OCI-LY7 (cell line): ENCODE results near the gene OAT. TPM values are rescaled to one million over a fixed set of nuclear protein-coding genes. Genes with fewer than 3 reads are reported as not detected.

Experiments used
- BruUV-seq: library from RNA; stranded (reverse); fragments of 400-500 nt; replicated peaks from 2 replicates; lab custom pipeline; 2021; lab: Mats Ljungman, UMichigan
- CTCF ChIA-PET: fragments of 300-600 bp; sonication (Branson Sonifier 250); formaldehyde crosslinking; loops from one replicate; lab custom pipeline; 2022; ENCODE audit warnings: antibody characterized with exemption; ENCODE audit not compliant: unreplicated experiment; lab: Charles Lee
- POLR2A ChIA-PET: fragments of 300-600 bp; sonication (Branson Sonifier 250); formaldehyde crosslinking; loops from one replicate; lab custom pipeline; 2022; ENCODE audit warnings: antibody characterized with exemption; lab: Charles Lee
- DNase-seq: peaks from one replicate; pipeline ENCODE4 v3.0.0-alpha.2; 2015; ENCODE audit warnings: low spot score
- H2AFZ ChIP-seq: fragments of 200-600 bp; sonication (generic), shearing (Covaris generic); 2 replicates; pipeline ENCODE4 v1.6.1; 2014; ENCODE audit warnings: mild to moderate bottlenecking, antibody characterized with exemption, low read length, moderate library complexity
- H3K27ac ChIP-seq: fragments of 200-600 bp; sonication (generic); 2 replicates; pipeline ENCODE4 v1.5.1; 2014; ENCODE audit warnings: mixed run types, low read depth, mild to moderate bottlenecking, moderate library complexity, low read length, inconsistent platforms; ENCODE audit not compliant: poor library complexity, severe bottlenecking
- H3K36me3 ChIP-seq: fragments of 200-600 bp; sonication (generic); 2 replicates; pipeline ENCODE4 v1.6.1; 2014; ENCODE audit warnings: mild to moderate bottlenecking, antibody characterized with exemption, low read length, moderate library complexity, mixed read lengths; ENCODE audit not compliant: insufficient read depth
- H3K4me1 ChIP-seq: fragments of 200-600 bp; sonication (generic); 2 replicates; pipeline ENCODE4 v1.5.1; 2014; ENCODE audit warnings: mild to moderate bottlenecking, low read length; ENCODE audit not compliant: insufficient read depth, poor library complexity, severe bottlenecking
- H3K4me2 ChIP-seq: fragments of 200-600 bp; sonication (generic); 2 replicates; pipeline ENCODE4 v1.6.1; 2014; ENCODE audit warnings: mild to moderate bottlenecking, low read length
- H3K4me3 ChIP-seq: fragments of 200-600 bp; sonication (generic); 2 replicates; pipeline ENCODE4 v1.5.1; 2014; ENCODE audit warnings: mild to moderate bottlenecking, low read depth, low read length; ENCODE audit not compliant: poor library complexity, severe bottlenecking
- H3K79me2 ChIP-seq: fragments of 200-600 bp; sonication (generic); 2 replicates; pipeline ENCODE4 v1.6.1; 2016; ENCODE audit warnings: low read depth, mild to moderate bottlenecking, low read length, moderate library complexity, mixed read lengths; ENCODE audit not compliant: insufficient read depth
- H3K9me2 ChIP-seq: fragments of 200-600 bp; sonication (generic); 2 replicates; pipeline ENCODE4 v1.6.1; 2016; ENCODE audit warnings: mild to moderate bottlenecking, low read length, mixed read lengths; ENCODE audit not compliant: insufficient read depth
- H3K9me3 ChIP-seq: fragments of 200-600 bp; sonication (generic); 2 replicates; pipeline ENCODE4 v1.6.1; 2014; ENCODE audit warnings: mild to moderate bottlenecking, mixed run types, low read length, mixed read lengths
- H4K20me1 ChIP-seq: fragments of 200-600 bp; sonication (generic); 2 replicates; pipeline ENCODE4 v1.6.1; 2014; ENCODE audit warnings: mild to moderate bottlenecking, antibody characterized with exemption, low read length, moderate library complexity, mixed read lengths; ENCODE audit not compliant: insufficient read depth
- CTCF ChIP-seq: fragments of 200-600 bp; sonication (generic); conservative IDR thresholded peaks from 2 replicates; pipeline ENCODE4 v1.5.1; 2014; ENCODE audit warnings: mild to moderate bottlenecking, antibody characterized with exemption, low read length, moderate library complexity, mixed read lengths
- EZH2phosphoT487 ChIP-seq: fragments of 200-600 bp; sonication (generic); IDR thresholded peaks from 2 replicates; pipeline ENCODE4 v1.6.1; 2018; ENCODE audit warnings: low read depth, borderline replicate concordance, mild to moderate bottlenecking, mixed run types, antibody characterized with exemption, low read length, moderate library complexity, mixed read lengths
- intact Hi-C: fragments of 100-400 bp; cut with micrococcal nuclease; formaldehyde crosslinking; loops from one replicate; pipeline ENCODE4 v1.10.0; 2022; ENCODE audit not compliant: unreplicated experiment
- total RNA-seq, 2 experiments: library from RNA; depleted of rRNA in 1 of 2; stranded (reverse); fragments of >200 nt in 1 of 2; shearing (Covaris generic) in 1 of 2; gene quantifications; 2 replicates each; pipeline ENCODE4 v1.2.3, GENCODE V29; 2014 to 2022

OAT gene
- total RNA-seq, 2 experiments from 2014 or later: 13.5 to 27.1 TPM

GRCh38 chr10:124362568-124362967 lies 56.2 kb downstream of the OAT start:
- no peak for TF ChIP-seq CTCF
- TF ChIP-seq EZH2phosphoT487: no peak
- Histone ChIP-seq H4K20me1 (no peaks in the 10 kb centered on the region), H3K36me3 (no peaks in the 10 kb centered on the region), H3K4me1 (no peaks in the 10 kb centered on the region), H3K4me2 (no peak overlapping the region), H3K27ac (no peak overlapping the region), H3K9me2 (no peaks in the 10 kb centered on the region), H2AFZ (no peak overlapping the region), H3K4me3 (no peak overlapping the region), H3K79me2 (no peaks in the 10 kb centered on the region), H3K9me3 (no peaks in the 10 kb centered on the region)
- ChIA-PET CTCF (no interaction called here), POLR2A (interaction anchor here (0.6 kb wide), 1 partner anchor 395 kb away, joined by 3 read pairs; no protein-coding TSS in a partner anchor)
- BruUV-seq: no TSS peak
- no peak for DNase-seq
- intact Hi-C loops: no loop called here

- Histone ChIP-seq H3K4me2 (no peak overlapping the region), H2AFZ (no peak overlapping the region), H4K20me1 (no peaks in the 10 kb centered on the region), H3K4me3 (no peak overlapping the region), H3K79me2 (no peaks in the 10 kb centered on the region), H3K9me3 (no peaks in the 10 kb centered on the region), H3K4me1 (no peaks in the 10 kb centered on the region), H3K27ac (no peak overlapping the region), H3K36me3 (no peaks in the 10 kb centered on the region), H3K9me2 (no peaks in the 10 kb centered on the region)
- intact Hi-C loops: no loop called here
- ChIA-PET CTCF (no interaction called here), POLR2A (interaction anchor here (0.5 kb wide), 1 partner anchor 314 kb away, joined by 3 read pairs; no protein-coding TSS in a partner anchor)
- no peak for DNase-seq
- no TSS peak for BruUV-seq
- TF ChIP-seq EZH2phosphoT487 (no peak), CTCF (no peak)
These were observed 59.3 kb downstream of the OAT start for GRCh38 chr10:124359336-124359832.

GRCh38 chr10:124357561-124357885 lies 61.2 kb downstream of the OAT start:
- DNase-seq: no peak
- H2AFZ ChIP-seq: no peak overlapping the region
- H3K27ac ChIP-seq: no peak overlapping the region
- TF ChIP-seq EZH2phosphoT487 (no peak), CTCF (no peak)
- no peaks in the 10 kb centered on the region for H3K79me2 ChIP-seq
- H3K9me2 ChIP-seq: no peaks in the 10 kb centered on the region
- no peaks in the 10 kb centered on the region for H3K4me1 ChIP-seq
- BruUV-seq: no TSS peak
- no peaks in the 10 kb centered on the region for H3K36me3 ChIP-seq
- intact Hi-C loops: no loop called here
- H3K4me3 ChIP-seq: no peak overlapping the region
- no peak overlapping the region for H3K4me2 ChIP-seq
- no peaks in the 10 kb centered on the region for H3K9me3 ChIP-seq
- CTCF ChIA-PET: no interaction called here
- no peaks in the 10 kb centered on the region for H4K20me1 ChIP-seq
- POLR2A ChIA-PET: interaction anchor here (0.7 to 0.9 kb wide), 5 partner anchors 9 to 459 kb away, joined by 3 to 6 read pairs (median 4); no protein-coding TSS in a partner anchor
